ENCODE results near the gene C2orf68. TPM values are rescaled to one million over a fixed set of nuclear protein-coding genes. Genes with fewer than 3 reads are reported as not detected.

Gene C2orf68
- total and polyA plus RNA-seq, 9 of the 15 experiments (the other 6 are each of a cell fraction or from before 2014, with no cell fraction given) = 22.1 to 50.0 (median 31.8) TPM

DNA sequence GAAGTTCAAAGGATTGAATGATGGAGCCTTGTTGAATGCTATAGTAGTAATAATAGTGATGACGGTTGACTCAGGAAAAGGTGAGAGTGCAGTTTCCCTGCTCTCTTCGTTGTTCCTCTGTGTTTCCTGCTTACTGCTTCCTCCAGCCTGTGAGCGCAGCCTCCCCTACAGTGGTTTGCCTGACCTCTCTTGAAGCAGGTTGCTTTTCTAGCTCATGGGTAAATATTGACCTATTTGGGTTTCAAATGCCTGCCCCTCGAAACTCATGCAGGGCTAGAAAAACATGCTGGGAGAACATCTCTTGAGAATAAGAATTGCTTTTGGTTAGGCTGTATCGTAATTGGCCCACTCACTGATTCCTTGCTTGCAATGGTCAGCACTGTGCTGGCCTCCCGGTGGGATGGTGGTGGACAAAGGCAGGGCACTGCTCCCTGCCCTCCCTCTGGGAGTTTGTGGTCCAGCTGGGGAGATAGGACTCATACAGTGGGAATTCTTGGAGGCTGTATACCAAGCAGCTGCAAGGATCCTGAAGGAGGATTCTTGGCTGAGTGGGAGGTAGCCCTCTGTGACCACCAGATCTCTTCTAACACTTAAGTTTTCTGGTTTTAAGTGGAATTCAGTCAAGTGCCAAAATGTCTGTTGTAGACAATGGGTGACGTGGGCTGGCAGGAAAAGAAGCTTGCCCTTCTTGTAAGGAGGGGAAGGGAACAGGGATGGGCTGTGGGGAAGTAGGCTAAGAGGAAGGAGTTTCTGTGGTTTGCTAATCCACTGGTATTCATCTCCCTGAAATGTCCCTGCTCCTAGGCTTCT, 21.7 kb downstream of the C2orf68 start (continued):
- TF ChIP-seq DDX20 (tag; IDR thresholded peaks at IDR 0.05; ENCODE audit: low read depth) (no peak), BHLHE40 (IDR thresholded peaks at IDR 0.05; ENCODE audit: low read length) (no peak), GTF2E2 (tag; IDR thresholded peaks at IDR 0.05) (no peak), SRSF7 (optimal IDR thresholded peaks at IDR 0.05; ENCODE audit: low read depth, low read length) (no peak), HDAC1 (IDR thresholded peaks at IDR 0.05) (no peak), LCOR (CRISPR knock-in tag; IDR thresholded peaks at IDR 0.05) (no peak)
- TF ChIP-seq, protein P1, sequence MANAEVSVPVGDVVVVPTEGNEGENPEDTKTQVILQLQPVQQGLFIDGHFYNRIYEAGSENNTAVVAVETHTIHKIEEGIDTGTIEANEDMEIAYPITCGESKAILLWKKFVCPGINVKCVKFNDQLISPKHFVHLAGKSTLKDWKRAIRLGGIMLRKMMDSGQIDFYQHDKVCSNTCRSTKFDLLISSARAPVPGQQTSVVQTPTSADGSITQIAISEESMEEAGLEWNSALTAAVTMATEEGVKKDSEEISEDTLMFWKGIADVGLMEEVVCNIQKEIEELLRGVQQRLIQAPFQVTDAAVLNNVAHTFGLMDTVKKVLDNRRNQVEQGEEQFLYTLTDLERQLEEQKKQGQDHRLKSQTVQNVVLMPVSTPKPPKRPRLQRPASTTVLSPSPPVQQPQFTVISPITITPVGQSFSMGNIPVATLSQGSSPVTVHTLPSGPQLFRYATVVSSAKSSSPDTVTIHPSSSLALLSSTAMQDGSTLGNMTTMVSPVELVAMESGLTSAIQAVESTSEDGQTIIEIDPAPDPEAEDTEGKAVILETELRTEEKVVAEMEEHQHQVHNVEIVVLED (CRISPR knock-in tag; IDR thresholded peaks at IDR 0.05) = no peak
- TF ChIP-seq, protein P2, sequence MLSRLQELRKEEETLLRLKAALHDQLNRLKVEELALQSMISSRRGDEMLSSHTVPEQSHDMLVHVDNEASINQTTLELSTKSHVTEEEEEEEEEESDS (CRISPR knock-in tag; IDR thresholded peaks at IDR 0.05) = no peak

DNA sequence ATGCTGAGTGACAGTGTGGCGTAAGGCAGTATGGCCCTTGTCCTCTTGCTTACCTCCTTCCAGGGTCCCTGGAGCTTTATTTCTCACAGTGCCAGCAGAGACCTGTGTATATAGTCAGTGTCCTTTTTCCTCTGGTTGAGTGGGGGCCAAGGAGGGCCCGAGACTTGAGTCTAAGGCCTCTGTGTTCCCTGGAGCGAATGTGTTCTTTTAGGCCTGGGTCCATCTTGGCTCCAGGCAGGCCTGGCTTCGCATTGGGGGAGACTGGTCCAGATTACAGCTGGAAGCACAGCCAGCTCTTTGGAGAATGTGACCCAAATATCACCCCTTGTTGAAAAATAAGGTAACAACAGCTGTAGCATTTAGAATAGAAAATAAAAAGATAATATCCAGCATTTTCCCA, 22.7 kb downstream of the C2orf68 start:
- CTCF ChIA-PET (ENCODE audit: low intra/inter-chr PET ratio) = no interaction called here
- Histone ChIP-seq H3K27me3 (ENCODE audit: control insufficient read depth in 2 of 2, insufficient read depth in 2 of 2, low read length in 2 of 2) (no peaks in the 10 kb centered on the region), H2AFZ (ENCODE audit: low read depth, low read length) (no peak overlapping the region), H3K4me3 (no peak overlapping the region), H3K79me2 (ENCODE audit: control insufficient read depth, insufficient read depth, low read length) (no peaks in the 10 kb centered on the region), H3K4me2 (ENCODE audit: insufficient read depth, low read length) (no peak overlapping the region), H3K27ac (ENCODE audit: extremely low read depth, low read depth, low read length) (no peak overlapping the region), H4K20me1 (replicated peaks; ENCODE audit: control insufficient read depth, insufficient read depth, low read length) (no peaks in the 10 kb centered on the region), H3K4me1 (replicated peaks in 1 of 2; ENCODE audit: control insufficient read depth in 2 of 2, insufficient read depth in 2 of 2, low read length in 2 of 2) (peaks cover 39 to 43% of the 10 kb centered on the region in 2 experiments), H3K9me1 (ENCODE audit: control insufficient read depth, insufficient read depth, low read length) (peaks cover 11% of the 10 kb centered on the region), H3K9ac (ENCODE audit: insufficient read depth in 1 of 2, low read depth in 2 of 2, low read length in 2 of 2) (no peak overlapping the region), H3K36me3 (ENCODE audit: control insufficient read depth, insufficient read depth, low read length) (peaks cover 5% of the 10 kb centered on the region; the same call in 2 of the 3 replicates), H3K9me3 (replicated peaks; ENCODE audit: control insufficient read depth, insufficient read depth, low read depth, low read length) (no peaks in the 10 kb centered on the region)
- no TSS peak for BruUV-seq (replicated peaks)
- 86% methylated on average over 4 of the region's 4 CpGs for WGBS (ENCODE audit: insufficient coverage, low coverage, missing lambda C conversion rate)
- DNase-seq (ENCODE audit: extremely low read depth in 1 of 4, low spot score in 3 of 4) (no peak), ATAC-seq (no peak), FAIRE-seq (peak; percentile 32)
- intact Hi-C loops (cut with micrococcal nuclease) (no loop called here), in situ Hi-C loops (cut with MboI) (no loop called here)
- POLR2A ChIA-PET = interaction anchor here (1.6 to 4.0 kb wide), 2 partner anchors 10 to 51 kb away, joined by 3 to 14 read pairs; partner anchors contain the start of gene MAT2A
- TF ChIP-seq, protein P1 (CRISPR knock-in tag; IDR thresholded peaks at IDR 0.05) = no peak
- no peak for TF ChIP-seq ZNF584 (CRISPR knock-in tag; IDR thresholded peaks at IDR 0.05; ENCODE audit: low read depth)
- TF ChIP-seq ZNF133 (CRISPR knock-in tag; IDR thresholded peaks at IDR 0.05) = no peak
- TF ChIP-seq, protein P3, sequence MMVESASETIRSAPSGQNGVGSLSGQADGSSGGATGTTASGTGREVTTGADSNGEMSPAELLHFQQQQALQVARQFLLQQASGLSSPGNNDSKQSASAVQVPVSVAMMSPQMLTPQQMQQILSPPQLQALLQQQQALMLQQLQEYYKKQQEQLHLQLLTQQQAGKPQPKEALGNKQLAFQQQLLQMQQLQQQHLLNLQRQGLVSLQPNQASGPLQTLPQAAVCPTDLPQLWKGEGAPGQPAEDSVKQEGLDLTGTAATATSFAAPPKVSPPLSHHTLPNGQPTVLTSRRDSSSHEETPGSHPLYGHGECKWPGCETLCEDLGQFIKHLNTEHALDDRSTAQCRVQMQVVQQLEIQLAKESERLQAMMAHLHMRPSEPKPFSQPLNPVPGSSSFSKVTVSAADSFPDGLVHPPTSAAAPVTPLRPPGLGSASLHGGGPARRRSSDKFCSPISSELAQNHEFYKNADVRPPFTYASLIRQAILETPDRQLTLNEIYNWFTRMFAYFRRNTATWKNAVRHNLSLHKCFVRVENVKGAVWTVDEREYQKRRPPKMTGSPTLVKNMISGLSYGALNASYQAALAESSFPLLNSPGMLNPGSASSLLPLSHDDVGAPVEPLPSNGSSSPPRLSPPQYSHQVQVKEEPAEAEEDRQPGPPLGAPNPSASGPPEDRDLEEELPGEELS (CRISPR knock-in tag; IDR thresholded peaks at IDR 0.05; ENCODE audit: borderline replicate concordance) = no peak
- no peak for TF ChIP-seq NUFIP1 (IDR thresholded peaks at IDR 0.05; ENCODE audit: partially characterized antibody)
- TF ChIP-seq ZNF174 (CRISPR knock-in tag; IDR thresholded peaks at IDR 0.05) = no peak
- no peak for TF ChIP-seq PRMT5 (CRISPR knock-in tag; IDR thresholded peaks at IDR 0.05)
- no peak for TF ChIP-seq BHLHE40 (IDR thresholded peaks at IDR 0.05; ENCODE audit: low read length)
- TF ChIP-seq PRPF4 (IDR thresholded peaks at IDR 0.05; ENCODE audit: insufficient read depth, low read depth, low read length, poor library complexity, severe bottlenecking) = no peak
